Heart left ventricle (tissue), 13 donors: Measurements from ENCODE around the gene XAF1.

Experiments used
- POLR2A ChIP-seq, 2 donors: fragments of 450-650 bp; IDR thresholded peaks; one replicate each; pipeline ENCODE4 v1.6.1; 2017; ENCODE audit warnings: antibody characterized with exemption in 2 of 2, mild to moderate bottlenecking in 2 of 2, moderate library complexity in 2 of 2
- TF ChIP-seq, protein P1 (sequence below), 12 donors: fragments of 200-600 bp; sonication (generic) in 4 of 12; IDR thresholded peaks; one replicate each; pipeline versions ENCODE4 v1.5.0 to v1.8.0; 2018 to 2022; ENCODE audit warnings: antibody characterized with exemption in 12 of 12, mild to moderate bottlenecking in 5 of 12
- donor health status: ischemic (EF 13 %, LVEDD 7.1; RV severe dilation, severe dysfunction).
- donor health status: DM: no; HTN: yes; CAD: no.
- donor health status: DM: no; HTN: no; CAD: no.
- donor health status: ischemic (EF 25% LVEDD 6.9; RV normal size, moderate dysfunction).
- donor health status: ischemic (EF 25% LVEDD 5.7; RV mildly dilated, moderate dysfunction).
- donor health status: ischemic (EF 35%, LVEDD 5.7; RV mildly dilated, moderate dysfunction).
- donor health status: nonischemic (EF 11% LVEDD 7.7; RV severe dilation, severe dysfunction).
- donor health status: DM: yes; HTN: yes; CAD: no.
- donor health status: PGD.
- donor health status: ischemic (EF 29% LVEDD 5.4; RV normal size, mild dysfunction).
- donor health status: nonischemic (EF 23%, LVEDD 6.1; RV moderate dilation, normal function).

DNA sequence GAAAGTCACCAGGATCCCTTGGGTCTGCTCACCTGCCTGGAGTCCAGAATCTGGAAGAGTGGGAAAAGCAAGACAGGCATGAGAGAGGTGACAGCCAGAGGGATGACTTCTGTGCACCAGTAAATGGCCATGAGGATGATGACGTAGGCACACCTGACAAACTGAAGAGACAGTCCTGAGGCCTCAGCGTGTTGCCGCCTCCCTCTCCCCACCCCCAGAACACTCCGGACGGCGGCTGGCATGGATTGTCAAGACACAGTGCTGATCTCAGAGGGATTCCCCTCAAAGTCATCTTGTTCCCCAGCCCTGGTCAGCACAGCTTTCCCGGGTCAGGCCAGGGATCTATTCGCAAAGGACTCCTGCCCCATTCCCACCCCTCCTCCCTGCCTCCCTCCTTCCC is 48.9 kb upstream of the XAF1 start:
- TF ChIP-seq, protein P1, sequence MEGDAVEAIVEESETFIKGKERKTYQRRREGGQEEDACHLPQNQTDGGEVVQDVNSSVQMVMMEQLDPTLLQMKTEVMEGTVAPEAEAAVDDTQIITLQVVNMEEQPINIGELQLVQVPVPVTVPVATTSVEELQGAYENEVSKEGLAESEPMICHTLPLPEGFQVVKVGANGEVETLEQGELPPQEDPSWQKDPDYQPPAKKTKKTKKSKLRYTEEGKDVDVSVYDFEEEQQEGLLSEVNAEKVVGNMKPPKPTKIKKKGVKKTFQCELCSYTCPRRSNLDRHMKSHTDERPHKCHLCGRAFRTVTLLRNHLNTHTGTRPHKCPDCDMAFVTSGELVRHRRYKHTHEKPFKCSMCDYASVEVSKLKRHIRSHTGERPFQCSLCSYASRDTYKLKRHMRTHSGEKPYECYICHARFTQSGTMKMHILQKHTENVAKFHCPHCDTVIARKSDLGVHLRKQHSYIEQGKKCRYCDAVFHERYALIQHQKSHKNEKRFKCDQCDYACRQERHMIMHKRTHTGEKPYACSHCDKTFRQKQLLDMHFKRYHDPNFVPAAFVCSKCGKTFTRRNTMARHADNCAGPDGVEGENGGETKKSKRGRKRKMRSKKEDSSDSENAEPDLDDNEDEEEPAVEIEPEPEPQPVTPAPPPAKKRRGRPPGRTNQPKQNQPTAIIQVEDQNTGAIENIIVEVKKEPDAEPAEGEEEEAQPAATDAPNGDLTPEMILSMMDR (IDR thresholded peaks at IDR 0.05) = no peak
- no peak for TF ChIP-seq POLR2A (IDR thresholded peaks at IDR 0.05)
